Retinal pigment epithelial cell (primary cell): ENCODE results near the gene SAMD8.

Source experiments
- DNase-seq: peaks from one replicate; pipeline ENCODE4 v3.0.0-alpha.2; 2010; ENCODE audit warnings: low read depth
- H3K4me3 ChIP-seq: 2 replicates; pipeline ENCODE4 v1.5.1; 2011; ENCODE audit warnings: mild to moderate bottlenecking, low read length, control low read depth, moderate library complexity
- CTCF ChIP-seq: conservative IDR thresholded peaks from 2 replicates; pipeline ENCODE4 v1.5.1; 2011; ENCODE audit warnings: low read depth, low read length, control low read depth, inconsistent platforms

SAMD8 gene

GRCh38 chr10:75074711-75075445 is 36.6 kb upstream of the SAMD8 start:
- DNase-seq: no peak
- no peak overlapping the region for H3K4me3 ChIP-seq
- no peak for TF ChIP-seq CTCF

GRCh38 chr10:75076348-75076747 is 35.1 kb upstream of the SAMD8 start:
- TF ChIP-seq CTCF: no peak
- no peak for DNase-seq
- no peak overlapping the region for H3K4me3 ChIP-seq

- TF ChIP-seq CTCF: no peak
- no peak for DNase-seq
- H3K4me3 ChIP-seq: no peak overlapping the region
These were observed 31.9 kb upstream of the SAMD8 start for GRCh38 chr10:75079436-75080083.

- no peak for TF ChIP-seq CTCF
- no peak for DNase-seq
- H3K4me3 ChIP-seq: no peak overlapping the region
These were observed 30.9 kb upstream of the SAMD8 start for GRCh38 chr10:75080554-75080953.

GRCh38 chr10:75081379-75081778 is 30.1 kb upstream of the SAMD8 start:
- TF ChIP-seq CTCF: no peak
- H3K4me3 ChIP-seq: no peak overlapping the region
- DNase-seq: no peak

GRCh38 chr10:75083972-75084833 is 27.3 kb upstream of the SAMD8 start:
- no peak for DNase-seq
- no peak overlapping the region for H3K4me3 ChIP-seq
- TF ChIP-seq CTCF: no peak
